Inferior parietal cortex (tissue), 1 donor: Measurements from ENCODE around the gene SLC12A7.
"Not testable (repeated sequence)": the region's sequence is repeated elsewhere in the genome, so short reads cannot be mapped to it uniquely, and the experiment has no call there.

Experiments used
- DNase-seq: peaks from one replicate; pipeline ENCODE4 v3.0.0-alpha.2; 2016; ENCODE audit errors: extremely low spot score

Gene SLC12A7

DNA sequence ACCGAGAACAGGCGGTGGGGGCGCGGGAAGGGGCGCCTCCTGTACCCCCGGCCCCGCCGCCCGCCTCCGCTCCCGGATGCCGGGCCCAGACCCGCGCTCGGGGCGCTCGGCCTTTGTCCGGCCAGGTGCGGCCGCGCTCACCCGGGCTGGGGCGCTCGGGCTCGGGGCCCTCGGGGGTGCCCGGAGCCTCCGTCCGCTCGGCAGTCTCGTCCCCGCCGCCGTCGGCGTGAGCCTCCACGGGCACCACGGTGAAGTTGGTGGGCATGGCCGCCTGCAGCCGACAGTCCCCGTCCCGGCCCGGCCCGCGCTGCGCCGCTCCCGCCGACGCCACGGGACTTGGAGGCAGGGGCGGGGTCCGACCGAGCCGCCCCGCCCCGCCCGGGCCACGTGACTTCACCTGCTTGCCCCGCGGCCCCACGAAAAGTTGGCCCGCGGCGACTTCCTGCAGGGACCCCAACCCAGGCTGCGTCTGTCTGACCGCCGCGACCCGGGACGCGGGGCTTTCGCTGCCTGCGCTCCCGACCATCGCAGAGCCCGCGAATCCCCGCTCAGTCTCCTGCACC, at the start of gene SLC12A7:
TSS of gene SLC12A7 (minus strand) at position 337 of the 563 bp plus-strand sequence. CDS start at position 265, 72 bp downstream.
- DNase-seq = no peak

DNA sequence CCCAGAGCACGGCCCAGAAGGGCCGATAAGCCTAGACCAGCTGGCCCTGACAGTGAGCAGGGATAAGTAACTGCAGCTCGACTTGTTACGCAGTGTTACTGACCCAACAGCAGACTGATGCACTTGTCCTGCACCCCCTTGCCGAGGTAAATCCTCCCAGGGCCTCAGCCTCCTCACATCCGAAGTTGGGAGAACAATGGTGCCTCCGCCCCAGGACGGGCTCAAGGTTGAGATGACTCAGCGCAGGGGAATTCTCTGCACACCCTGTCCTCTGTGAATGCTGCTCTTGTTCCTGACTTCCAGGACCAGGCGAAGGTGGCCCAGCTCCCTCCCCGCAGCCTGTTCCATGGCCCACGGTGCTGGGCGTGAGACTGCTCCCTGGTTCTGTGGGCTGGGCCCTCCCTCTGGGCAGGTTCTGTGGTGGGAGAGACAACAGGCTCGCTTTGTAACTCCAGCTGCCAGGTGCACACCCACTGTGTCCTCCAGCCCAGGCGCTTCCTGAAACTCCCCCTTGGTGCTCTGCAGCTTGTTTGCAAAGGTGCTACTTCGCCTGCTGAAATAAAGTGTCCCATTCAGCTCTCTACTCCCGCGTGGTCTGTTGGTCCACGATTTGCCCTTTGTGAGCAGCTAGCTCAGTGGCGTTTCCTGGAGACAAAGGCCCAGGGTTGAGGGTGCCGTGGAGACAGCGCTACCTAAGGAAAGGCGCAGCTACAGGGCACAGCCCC, 49.4 kb upstream of the SLC12A7 start:
- DNase-seq = no peak

DNA sequence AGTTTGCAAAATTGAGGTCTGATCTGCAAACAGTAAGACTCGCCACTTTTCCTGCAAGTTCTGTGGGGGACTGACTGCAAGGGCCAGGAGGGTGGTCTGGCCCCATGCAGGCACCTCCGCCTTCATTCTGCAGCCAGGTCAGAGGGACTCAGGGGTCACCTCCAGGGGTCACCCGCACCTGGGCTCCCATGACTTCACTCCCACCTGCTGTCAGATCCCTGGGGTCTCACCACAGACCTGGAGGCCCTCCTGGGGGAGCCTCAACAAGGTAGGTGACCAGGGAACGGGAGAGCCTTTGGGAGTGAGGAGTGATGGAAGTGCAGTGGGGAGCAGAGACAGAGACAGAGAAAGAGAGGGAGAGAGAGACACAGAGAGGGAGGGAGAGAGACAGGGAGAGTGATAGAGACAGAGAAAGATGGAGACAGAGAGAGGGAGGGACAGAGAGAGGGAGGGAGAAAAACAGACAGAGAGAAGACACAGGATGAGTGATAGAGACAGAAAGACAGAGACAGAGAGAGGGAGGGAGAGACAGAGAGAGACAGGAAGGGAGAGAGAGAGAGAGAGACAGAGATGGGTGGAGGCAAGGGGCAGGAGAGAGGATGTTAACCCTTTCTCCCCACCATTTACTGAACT, 48.0 kb upstream of the SLC12A7 start:
- no peak for DNase-seq

DNA sequence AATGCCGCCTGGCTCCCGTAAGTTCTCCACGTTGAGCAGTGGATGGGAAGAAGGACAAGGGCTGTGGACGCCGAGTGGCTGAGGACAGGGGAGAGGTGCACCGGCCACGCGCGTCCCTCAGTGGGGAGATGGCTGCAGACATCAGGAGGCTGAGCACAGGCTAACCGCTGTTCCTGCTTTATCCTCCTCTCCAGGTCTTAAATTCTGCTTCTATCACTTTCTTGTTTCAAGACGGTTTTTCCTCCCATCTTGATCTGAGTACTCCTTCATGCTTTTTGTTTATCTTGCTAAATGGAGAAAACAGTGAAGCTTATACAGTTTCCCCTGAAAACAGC, 47.4 kb upstream of the SLC12A7 start:
- DNase-seq = no peak

DNA sequence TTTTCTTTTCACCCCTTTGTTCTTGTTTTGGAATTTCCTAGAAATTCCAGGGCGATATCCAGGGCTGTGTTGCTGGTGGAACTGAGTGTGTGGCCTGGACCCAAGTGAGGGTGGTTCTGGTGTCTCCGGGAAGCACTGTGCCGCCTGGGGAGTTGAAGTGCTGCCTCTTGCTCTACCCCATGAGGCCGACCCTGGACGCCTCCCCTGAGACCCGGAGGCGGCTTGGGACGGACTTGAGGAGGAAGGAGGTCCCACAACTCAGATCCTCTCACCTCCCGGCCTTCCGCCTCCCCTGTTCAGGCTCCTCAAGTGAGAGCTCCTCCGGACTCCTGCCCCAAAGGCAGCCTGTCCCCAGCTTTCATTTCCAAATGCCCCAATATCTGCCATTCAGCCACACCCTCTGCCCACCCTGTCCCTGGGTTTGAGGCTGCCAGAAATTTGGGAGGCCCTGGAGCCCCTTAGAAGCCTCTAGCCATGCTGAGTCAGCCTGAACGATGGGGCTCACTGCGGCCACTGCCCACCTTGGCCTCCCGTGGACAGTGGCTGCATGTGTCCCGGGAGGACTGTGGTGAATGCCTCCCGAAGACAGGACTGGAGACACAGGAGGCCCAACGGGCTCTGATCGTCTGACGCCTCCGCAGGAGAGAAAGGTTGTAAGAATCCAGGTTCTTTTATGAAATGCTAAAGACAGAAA, 46.9 kb upstream of the SLC12A7 start:
- no peak for DNase-seq

DNA sequence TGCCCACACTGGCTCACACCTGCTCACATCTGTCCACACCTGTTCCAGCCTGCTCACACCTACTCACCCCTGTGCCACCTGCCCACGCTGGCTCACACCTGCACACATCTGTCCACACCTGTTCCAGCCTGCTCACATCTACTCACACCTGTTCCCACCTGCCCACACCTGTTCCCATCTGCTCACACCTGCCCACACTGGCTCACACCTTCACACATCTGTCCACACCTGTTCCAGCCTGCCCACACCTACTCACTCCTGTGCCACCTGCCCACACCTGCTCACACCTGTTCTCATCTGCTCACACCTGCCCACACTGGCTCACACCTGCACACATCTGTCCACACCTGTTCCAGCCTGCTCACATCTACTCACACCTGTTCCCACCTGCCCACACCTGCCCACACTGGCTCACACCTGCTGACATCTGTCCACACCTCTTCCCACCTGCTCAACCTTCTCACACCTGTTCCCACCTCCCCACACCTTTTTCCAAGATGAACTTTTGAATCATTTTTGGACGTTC, 45.7 kb upstream of the SLC12A7 start:
- not testable (repeated sequence) for DNase-seq

DNA sequence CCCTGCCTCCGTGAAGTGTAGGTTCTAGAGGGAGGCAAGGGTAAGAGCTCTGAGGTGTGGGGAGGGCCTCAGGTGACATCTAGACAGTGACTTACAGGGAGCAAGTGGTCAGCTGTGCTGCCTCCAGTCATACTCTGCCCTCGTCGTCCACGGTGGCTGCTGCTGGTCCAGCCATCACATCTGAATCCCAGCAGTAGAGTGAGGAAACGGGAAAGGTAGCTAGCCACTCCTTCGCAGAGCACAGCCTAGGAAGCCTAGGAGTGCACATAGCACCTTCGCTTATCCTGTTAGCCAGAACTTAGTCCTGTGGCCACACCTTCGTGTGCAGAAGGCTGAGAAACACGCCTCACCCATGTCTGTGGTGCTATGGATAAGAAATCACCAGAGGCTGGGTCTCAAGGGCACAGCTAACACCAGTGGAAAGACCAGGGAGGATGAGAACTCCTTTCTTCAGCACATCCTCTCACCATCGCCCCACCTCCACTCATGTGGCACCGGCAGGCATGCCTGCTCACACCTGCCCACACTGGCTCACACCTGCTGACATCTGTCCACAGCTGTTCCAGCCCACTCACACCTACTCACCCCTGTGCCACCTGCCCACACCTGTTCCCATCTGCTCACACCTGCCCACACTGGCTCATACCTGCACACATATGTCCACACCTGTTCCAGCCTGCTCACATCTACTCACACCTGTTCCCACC, 45.0 kb upstream of the SLC12A7 start:
- DNase-seq = no peak

DNA sequence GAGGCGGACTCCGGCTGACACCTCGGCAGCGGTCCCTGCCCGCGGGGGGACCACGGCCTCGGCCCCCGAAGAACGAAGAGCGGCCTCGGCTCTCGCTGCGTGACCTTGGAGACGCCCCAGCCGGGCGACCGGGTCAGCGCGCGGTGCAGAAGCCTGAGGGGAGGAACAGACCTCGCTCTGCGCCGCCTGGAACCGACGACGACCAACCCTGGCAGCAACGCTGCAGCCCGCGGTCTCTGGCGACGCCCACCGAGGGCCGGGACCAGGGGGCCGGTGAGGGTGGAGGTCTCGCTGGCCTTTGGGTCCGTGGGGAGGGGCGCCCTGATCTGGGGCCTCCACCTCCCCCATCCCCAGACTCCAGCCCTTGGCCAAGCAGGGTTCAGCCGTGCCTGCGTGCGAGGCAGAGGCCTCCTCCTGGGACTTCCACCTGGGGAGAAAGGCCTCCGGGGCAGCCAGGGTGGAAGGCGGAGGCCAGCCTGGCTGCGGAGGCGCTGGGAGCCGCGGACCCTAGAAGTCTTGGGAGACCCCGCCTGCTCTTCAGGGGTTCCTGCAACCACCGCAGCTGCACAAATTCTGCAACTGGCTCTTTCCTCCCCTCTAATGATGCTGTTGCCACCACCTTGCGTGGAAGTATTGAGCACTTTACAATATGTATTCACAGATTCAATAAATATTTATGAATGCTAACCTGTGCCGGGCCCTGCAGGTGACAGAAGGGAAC, 44.3 kb upstream of the SLC12A7 start:
- DNase-seq = no peak

DNA sequence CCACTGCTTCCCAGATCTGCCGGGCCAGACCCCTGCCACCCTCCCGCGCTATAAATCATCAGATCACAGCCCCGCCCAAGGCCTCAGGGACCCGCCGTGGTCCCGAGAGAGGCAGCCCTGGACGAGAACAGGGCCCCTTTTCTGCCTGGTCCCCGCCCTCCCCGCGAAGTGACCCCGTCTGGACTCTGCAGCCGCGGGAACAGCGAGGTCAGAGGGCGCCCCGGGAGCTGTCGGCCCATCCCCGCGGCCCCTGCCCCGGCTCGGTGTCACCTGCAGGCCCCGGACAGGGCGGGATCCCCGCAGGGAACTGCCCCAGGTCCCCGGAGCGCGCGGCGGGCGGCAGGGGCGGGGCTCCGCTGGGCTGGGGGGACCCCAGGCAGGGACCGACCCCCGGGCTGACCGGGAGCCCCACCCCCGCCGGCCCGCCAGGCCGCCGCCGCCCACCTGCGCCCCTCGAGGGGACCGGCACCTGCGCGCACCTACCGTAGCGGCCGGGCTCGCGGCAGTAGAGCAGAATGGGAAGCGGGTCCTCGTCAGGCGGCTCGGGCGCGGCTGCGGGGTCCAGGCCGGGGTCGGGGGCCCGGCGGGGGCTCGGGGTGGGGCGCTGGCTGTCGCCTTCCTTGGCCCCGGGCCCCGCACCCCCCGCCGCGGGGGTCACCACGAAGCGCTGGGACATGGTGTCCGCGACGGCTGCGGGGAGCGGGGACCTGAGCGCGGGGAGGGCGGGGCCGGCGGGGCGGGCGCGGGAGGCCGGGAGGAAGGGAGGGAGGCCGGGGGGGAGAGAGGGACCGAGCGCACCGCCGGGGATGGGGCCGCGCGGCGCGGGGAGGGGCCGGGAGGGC, 43.5 kb upstream of the SLC12A7 start:
- DNase-seq = no peak

DNA sequence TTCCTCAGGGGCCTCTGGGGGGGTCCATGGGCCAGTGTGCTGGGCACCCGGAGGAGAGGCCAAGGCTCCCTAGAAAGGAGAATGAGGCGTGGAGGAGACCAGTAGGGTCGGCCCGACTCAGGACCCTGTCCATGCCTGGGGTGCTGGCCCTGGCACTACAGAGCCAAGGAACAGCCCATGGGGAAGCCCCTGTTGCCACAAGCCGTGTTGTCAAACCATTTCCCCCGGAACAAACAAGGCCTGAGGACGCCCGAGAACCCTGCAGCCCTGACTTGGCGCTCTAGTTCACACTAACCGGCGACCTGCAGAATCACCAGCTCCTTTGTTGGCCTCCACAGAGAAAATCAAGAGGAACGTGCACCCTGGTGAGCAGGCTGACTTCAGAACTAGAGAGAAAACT, 41.6 kb upstream of the SLC12A7 start:
- DNase-seq = no peak

DNA sequence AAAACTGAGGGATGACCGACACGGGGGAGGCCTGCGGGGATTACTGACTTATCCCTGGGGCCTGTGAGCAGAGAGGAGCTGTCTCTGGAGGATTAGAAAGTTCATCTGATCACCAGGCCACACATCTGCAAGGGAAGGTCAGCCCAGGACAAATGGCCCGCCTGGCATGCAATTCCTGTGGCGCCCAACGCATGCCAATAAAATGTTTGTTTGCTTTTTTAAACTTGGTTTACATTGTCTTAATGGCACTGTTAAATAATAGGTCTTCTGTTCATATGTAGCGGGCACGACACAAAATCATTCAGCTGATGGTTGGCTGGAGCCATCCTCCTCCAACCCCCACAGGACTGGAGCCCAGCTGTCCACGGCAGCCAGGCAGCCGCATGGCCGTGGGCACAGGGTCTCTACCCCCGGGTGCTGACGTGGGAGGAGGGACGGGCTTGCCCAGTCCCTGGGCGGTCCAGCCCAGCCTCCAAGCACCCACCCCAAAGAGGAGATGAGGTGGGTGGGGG, 41.0 kb upstream of the SLC12A7 start:
- DNase-seq = no peak

DNA sequence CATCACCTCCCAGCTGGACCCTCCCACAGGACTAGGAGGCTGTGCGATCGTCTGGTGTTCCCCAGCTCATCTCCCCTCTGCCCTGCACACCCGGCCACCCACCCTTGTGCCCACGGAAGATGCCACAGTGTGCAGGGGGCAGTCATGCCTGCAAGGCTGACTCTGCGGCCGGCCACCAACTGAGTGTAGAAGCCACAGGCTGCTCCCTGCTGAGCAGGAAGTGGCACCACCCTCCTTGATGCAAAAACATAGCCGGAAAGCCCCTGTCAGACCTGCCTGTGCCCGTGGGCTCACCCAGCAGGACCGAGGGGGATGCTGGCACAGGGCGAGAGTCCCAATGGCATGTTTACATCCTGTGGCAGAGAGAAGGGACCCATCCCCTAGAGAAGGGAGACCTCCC, 40.3 kb upstream of the SLC12A7 start:
- no peak for DNase-seq

DNA sequence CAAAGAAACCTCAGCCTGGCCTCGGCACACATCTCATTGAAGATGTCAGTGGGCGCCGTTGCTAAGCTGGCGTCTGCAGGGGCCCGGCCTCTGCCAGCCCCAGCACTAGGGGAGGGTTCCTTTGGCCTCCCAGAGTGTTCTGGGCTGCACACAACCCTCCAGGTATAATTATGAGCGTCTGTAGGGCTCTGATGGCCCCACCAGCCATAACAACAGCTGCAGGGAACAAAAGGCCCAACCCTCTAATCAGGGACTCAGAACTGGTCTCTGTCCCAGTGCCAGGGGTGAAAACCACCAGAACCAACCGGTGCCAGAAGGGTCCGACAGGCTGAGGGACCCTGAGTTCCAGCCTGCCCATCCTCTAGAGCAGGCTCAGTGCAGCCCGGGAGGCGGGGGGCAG, 39.5 kb upstream of the SLC12A7 start:
- no peak for DNase-seq

DNA sequence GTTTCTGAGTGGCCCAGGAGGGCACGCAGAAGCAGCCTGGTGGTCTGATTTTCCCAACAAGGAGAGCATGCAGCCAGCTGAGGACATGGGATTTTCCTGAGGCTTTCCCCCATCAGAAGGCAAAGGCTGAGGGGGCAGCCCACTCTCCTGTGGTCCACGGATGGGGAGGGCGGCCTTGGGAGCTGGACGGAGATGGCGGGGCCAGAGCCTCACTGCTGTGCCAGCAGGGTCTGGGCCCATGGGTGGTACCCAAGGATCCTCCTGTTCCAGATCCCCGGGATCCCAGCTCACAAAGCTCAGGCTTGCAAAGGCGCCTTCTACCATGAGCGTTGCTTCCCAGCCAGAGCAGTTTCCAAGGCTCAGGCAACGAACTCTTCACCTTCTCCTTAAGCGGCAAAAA, 39.0 kb upstream of the SLC12A7 start:
- no peak for DNase-seq

DNA sequence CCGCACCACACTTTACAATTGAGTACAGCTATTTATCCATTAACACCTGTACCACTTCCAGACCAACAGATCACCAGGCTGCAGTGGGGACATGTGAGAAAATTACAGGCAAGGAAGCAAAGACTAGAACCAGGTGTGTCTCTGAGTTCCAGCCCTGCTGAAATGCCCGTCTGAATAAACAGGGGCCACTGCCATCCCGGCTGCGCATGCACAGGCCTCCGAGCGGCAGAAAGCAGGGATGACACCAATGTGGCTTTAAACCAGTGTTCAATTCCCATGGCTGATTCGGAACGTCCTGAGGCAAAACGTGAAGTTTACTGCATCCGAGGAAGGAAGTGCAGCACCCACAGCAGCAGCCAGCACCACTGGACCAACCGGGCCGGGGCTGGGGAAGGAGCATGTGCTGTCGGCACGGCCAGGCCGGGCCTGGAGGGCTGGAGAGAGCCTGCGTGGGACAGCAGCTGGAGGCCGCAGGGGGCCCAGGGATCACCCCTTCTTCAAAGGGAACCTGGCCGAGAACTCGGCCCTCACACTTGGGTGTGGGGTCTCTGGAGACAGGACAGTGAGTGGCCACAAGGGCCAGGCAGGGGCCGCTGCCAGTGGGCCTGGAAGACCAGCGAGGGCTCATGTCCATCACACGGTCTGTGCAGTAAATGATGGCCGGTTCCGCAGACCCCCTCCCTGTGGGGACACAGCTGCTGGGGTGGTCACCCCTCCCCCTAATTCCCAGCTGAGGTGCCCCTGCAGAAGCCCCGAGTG, 33.0 kb upstream of the SLC12A7 start:
- no peak for DNase-seq

DNA sequence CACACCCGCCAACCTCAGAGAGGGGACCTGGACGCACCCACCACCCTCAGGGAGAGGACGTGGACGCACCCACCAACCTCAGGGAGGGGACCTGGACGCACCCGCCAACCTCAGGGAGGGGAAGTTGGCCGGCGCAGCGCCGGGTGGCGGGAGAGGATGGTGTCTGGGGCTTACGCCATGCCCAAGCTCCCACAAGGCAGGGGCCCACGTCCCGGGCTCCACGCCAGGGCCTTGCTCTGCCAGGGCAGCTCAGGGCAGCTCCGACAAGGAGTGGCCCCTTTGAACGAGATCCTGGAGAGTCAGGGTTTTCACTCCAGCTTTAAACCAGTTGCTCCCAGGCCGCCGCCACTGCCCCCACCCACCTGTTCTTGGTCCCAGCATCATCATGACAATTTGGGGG, 32.2 kb upstream of the SLC12A7 start:
- no peak for DNase-seq

DNA sequence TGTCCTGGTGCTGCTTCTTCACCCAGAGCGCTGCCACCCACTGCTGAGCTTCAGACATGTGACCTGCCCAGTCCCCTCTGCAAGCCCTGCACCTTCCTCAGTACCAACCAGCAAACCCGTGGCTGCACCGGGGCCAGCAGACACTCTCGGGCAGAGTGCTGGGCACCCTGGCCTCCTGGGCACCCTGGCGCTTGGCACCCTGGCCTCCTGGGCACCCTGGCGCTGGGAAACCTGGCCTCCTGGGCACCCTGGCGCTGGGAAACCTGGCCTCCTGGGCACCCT, 31.7 kb upstream of the SLC12A7 start:
- DNase-seq = no peak

DNA sequence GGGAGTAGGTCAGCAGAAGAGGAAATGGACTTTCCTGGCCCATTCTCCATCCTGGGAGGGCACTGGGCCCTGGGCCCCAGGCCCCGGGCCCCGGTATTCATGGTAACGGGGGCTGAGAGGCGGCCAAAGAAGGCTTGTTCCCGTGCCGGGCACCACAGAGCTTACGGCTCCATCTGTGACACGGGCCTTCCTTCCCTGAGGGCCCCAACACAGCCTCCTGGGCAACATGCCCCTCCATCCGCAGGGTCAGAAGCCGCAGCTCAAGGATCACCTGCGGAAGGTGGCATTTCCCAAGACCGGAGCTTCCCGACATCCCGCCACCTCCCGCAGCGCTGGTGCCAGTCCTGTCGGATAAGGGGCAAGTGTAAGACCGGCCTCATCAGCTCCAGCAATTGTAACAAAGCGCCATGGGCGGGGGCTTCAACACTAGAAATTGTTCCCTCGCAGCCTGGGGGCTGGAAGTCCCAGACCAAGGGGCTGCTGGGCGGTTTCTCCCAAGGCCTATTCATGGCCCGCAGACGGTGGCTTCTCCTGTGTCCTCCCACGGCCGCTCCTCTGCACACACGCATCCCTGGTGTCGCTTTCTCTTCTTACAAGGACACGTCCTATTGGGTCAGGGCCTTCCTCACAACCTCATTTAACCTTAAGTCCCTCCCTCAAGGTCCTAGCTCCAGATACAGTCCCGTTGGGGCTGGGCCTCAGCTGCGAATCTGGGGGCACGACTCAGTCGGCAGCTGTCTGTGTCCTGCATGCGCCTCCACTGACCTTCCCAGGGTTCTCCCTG, 31.2 kb upstream of the SLC12A7 start:
- no peak for DNase-seq

DNA sequence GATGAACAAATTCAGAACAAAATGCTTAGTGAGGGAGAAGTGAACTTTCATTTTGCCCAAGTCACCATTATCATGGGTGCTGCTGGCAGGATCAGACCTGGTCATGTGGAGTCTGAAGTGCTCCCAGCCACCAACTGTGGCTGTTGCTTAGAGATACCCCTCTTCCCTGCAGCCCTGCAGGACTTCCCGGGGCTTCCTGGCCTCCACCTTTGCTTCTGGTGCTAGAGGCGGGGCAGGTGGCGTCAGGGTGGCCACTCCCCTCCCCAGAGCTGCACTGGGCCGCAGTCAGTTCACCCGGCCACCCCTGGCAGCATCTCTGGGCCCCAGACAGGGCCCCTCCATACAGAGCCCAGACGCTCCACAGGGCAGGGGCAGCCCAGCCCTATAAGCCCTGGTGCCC, 30.0 kb upstream of the SLC12A7 start:
- DNase-seq = no peak
